ENCODE measurements around the gene VSTM5. TPM values are rescaled to one million over a fixed set of nuclear protein-coding genes. Genes with fewer than 3 reads are reported as not detected.

The VSTM5 gene
- total and polyA plus RNA-seq, 2 donors (not counting 3 experiments of a cell fraction or from before 2014, with no cell fraction given): 0.03 TPM; not detected in 1

DNA sequence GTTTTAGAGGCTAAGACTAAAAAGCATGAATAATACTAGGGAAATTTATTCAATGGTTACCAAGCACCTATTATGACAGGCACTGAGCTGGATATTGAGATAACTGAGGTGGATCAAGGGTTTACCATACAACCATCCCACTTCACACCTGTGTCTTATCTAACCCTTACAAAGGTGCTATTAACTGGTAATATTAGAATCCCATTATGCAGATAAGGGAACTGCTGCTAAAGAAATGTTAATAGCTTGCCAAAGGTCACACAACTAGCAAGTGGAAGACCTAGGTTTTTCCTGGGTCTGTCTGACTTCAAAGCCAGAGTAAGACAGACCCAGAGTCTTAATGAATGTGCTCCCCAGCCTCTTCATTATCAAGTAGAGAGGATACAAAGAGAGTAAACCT, 21.1 kb upstream of the VSTM5 start:
- DNase-seq (ENCODE audit: low read depth, low spot score): no peak
- no peaks in the 10 kb centered on the region for H3K27me3 ChIP-seq (ENCODE audit: control insufficient read depth in 2 of 2, insufficient read depth in 2 of 2, low read length in 2 of 2)
- CTCF ChIA-PET: interaction anchor here (1.2 kb wide), 1 partner anchor 13 kb away, joined by 3 read pairs; no protein-coding TSS in a partner anchor
- H3K4me1 ChIP-seq (ENCODE audit: control insufficient read depth, extremely low read depth, insufficient read depth, low read length): no peaks in the 10 kb centered on the region
- H3K9me3 ChIP-seq (replicated peaks; ENCODE audit: control insufficient read depth, insufficient read depth, low read length): no peaks in the 10 kb centered on the region
- no peak overlapping the region for H3K27ac ChIP-seq (ENCODE audit: insufficient read depth, low read depth, low read length)
- H3K9ac ChIP-seq (replicated peaks; ENCODE audit: extremely low read depth, insufficient read depth, low read length): no peak overlapping the region
- no peak for FAIRE-seq
- dilution Hi-C loops (cut with MboI; ENCODE audit: extremely low pct_ligation_motif_present, low sequenced_read_pairs) (no loop called here), intact Hi-C loops (cut with micrococcal nuclease) (no loop called here)
- no peaks in the 10 kb centered on the region for H3K36me3 ChIP-seq (ENCODE audit: control insufficient read depth in 2 of 2, extremely low read depth in 1 of 2, insufficient read depth in 2 of 2, low read length in 2 of 2)
- POLR2A ChIA-PET: no interaction called here
- H3K4me2 ChIP-seq (ENCODE audit: insufficient read depth, low read length): no peak overlapping the region
- no peaks in the 10 kb centered on the region for H3K9me1 ChIP-seq (replicated peaks; ENCODE audit: control insufficient read depth, extremely low read depth, insufficient read depth, low read length)
- no peaks in the 10 kb centered on the region for H4K20me1 ChIP-seq (replicated peaks; ENCODE audit: control insufficient read depth, extremely low read depth, insufficient read depth, low read length)
- no TSS peak for BruUV-seq (replicated peaks)
- H3K4me3 ChIP-seq (replicated peaks in 1 of 3; ENCODE audit: insufficient read depth in 1 of 3, low read depth in 1 of 3, low read length in 3 of 3): no peak overlapping the region
- H2AFZ ChIP-seq (ENCODE audit: low read depth, low read length): no peak overlapping the region
- TF ChIP-seq JUN (IDR thresholded peaks at IDR 0.05; ENCODE audit: borderline replicate concordance, insufficient read depth, insufficient read length, low read depth): no peak
- TF ChIP-seq, protein P1, sequence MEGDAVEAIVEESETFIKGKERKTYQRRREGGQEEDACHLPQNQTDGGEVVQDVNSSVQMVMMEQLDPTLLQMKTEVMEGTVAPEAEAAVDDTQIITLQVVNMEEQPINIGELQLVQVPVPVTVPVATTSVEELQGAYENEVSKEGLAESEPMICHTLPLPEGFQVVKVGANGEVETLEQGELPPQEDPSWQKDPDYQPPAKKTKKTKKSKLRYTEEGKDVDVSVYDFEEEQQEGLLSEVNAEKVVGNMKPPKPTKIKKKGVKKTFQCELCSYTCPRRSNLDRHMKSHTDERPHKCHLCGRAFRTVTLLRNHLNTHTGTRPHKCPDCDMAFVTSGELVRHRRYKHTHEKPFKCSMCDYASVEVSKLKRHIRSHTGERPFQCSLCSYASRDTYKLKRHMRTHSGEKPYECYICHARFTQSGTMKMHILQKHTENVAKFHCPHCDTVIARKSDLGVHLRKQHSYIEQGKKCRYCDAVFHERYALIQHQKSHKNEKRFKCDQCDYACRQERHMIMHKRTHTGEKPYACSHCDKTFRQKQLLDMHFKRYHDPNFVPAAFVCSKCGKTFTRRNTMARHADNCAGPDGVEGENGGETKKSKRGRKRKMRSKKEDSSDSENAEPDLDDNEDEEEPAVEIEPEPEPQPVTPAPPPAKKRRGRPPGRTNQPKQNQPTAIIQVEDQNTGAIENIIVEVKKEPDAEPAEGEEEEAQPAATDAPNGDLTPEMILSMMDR (IDR thresholded peaks at IDR 0.05; ENCODE audit: extremely low read depth in 1 of 2, insufficient read depth in 1 of 2, low read depth in 1 of 2, low read length in 2 of 2): no peak
- no peak for TF ChIP-seq POLR2AphosphoS5 (IDR thresholded peaks at IDR 0.05; ENCODE audit: insufficient read depth, low read depth, low read length)
- no peak for TF ChIP-seq MYC (IDR thresholded peaks at IDR 0.05; ENCODE audit: low read depth, low read length)
- no peak for TF ChIP-seq POLR2A (IDR thresholded peaks at IDR 0.05; ENCODE audit: low read depth, low read length)
- TF ChIP-seq, protein P2, sequence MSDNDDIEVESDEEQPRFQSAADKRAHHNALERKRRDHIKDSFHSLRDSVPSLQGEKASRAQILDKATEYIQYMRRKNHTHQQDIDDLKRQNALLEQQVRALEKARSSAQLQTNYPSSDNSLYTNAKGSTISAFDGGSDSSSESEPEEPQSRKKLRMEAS (IDR thresholded peaks at IDR 0.05; ENCODE audit: insufficient read depth, insufficient read length): no peak
- no peak for TF ChIP-seq FOS (IDR thresholded peaks at IDR 0.05; ENCODE audit: borderline replicate concordance, insufficient read depth, low read length)
- TF ChIP-seq GATA2 (IDR thresholded peaks at IDR 0.05; ENCODE audit: insufficient read depth, insufficient read length, low read depth, low read length): no peak
- TF ChIP-seq EZH2 (IDR thresholded peaks at IDR 0.05; ENCODE audit: borderline replicate concordance, low read depth, low read length, severe bottlenecking): no peak
- H3K79me2 ChIP-seq (ENCODE audit: control insufficient read depth, insufficient read depth, low read length): no peaks in the 10 kb centered on the region

Data from endothelial cell of umbilical vein (primary cell).